Stimulated activated naive CD4-positive, alpha-beta T cell (primary cell): ENCODE data around the gene DHX29.

Experiments used
- DNase-seq, 6 experiments: peaks; one replicate each; lab custom pipeline; 2025; lab: John Stamatoyannopoulos, UW

Gene DHX29

GRCh38 chr5:55232985-55233928, 74.2 kb downstream of the DHX29 start, which contains the start of gene CCNO:
Gene CCNO (minus strand): TSS chr5:55233608. CDS start chr5:55233523, 85 bp downstream.
- DNase-seq: peak; percentile 10 to 55 (median 38)

- DNase-seq: peak in 2 of 6 experiments; percentile 11 to 41
Measured at GRCh38 chr5:55232271-55232984, 75.1 kb downstream of the DHX29 start.

GRCh38 chr5:55231919-55232270, 75.6 kb downstream of the DHX29 start:
- peak in 1 of 6 experiments; percentile 25 for DNase-seq

GRCh38 chr5:55231029-55231918, 76.2 kb downstream of the DHX29 start:
- peak in 2 of 6 experiments; percentile 35 to 50 for DNase-seq

- no peak for DNase-seq
Measured at GRCh38 chr5:55230086-55230629, 77.3 kb downstream of the DHX29 start.

- DNase-seq: peak in 1 of 6 experiments; percentile 8
Measured at GRCh38 chr5:55227664-55228430, 79.6 kb downstream of the DHX29 start.

GRCh38 chr5:55226934-55227663, 80.4 kb downstream of the DHX29 start, which contains the start of gene MCIDAS:
Gene MCIDAS (minus strand): TSS chr5:55227315. CDS start chr5:55227138, 177 bp downstream.
- peak in 3 of 6 experiments; percentile 27 to 47 (median 42) for DNase-seq

- DNase-seq: peak in 3 of 6 experiments; percentile 25 to 32 (median 30)
Measured at GRCh38 chr5:55226027-55226933, 81.2 kb downstream of the DHX29 start.

- no peak for DNase-seq
Measured at GRCh38 chr5:55225346-55225745, 82.1 kb downstream of the DHX29 start.

GRCh38 chr5:55223812-55224240, 83.7 kb downstream of the DHX29 start:
- peak in 1 of 6 experiments; percentile 12 for DNase-seq

GRCh38 chr5:55222985-55223811, 84.3 kb downstream of the DHX29 start:
- DNase-seq: peak in 1 of 6 experiments; percentile 14

- peak in 1 of 6 experiments; percentile 23 for DNase-seq
Measured at GRCh38 chr5:55222092-55222984, 85.2 kb downstream of the DHX29 start.

- DNase-seq: peak in 1 of 6 experiments; percentile 6
Measured at GRCh38 chr5:55220433-55221185, 86.9 kb downstream of the DHX29 start.

- DNase-seq: no peak
Measured at GRCh38 chr5:55219770-55220169, 87.7 kb downstream of the DHX29 start.

GRCh38 chr5:55218967-55219366, 88.5 kb downstream of the DHX29 start:
- no peak for DNase-seq
